Measurements from ENCODE around the gene LPIN1. TPM values are rescaled to one million over a fixed set of nuclear protein-coding genes. Genes with fewer than 3 reads are reported as not detected.
A peak's percentile ranks its signal among the peaks of the same experiment; 100 is the strongest.

LPIN1 gene
- total and polyA plus RNA-seq, 2 of the 13 experiments (the other 11 are each of a cell fraction or from before 2014, with no cell fraction given): 9.7 to 19.4 TPM

DNA sequence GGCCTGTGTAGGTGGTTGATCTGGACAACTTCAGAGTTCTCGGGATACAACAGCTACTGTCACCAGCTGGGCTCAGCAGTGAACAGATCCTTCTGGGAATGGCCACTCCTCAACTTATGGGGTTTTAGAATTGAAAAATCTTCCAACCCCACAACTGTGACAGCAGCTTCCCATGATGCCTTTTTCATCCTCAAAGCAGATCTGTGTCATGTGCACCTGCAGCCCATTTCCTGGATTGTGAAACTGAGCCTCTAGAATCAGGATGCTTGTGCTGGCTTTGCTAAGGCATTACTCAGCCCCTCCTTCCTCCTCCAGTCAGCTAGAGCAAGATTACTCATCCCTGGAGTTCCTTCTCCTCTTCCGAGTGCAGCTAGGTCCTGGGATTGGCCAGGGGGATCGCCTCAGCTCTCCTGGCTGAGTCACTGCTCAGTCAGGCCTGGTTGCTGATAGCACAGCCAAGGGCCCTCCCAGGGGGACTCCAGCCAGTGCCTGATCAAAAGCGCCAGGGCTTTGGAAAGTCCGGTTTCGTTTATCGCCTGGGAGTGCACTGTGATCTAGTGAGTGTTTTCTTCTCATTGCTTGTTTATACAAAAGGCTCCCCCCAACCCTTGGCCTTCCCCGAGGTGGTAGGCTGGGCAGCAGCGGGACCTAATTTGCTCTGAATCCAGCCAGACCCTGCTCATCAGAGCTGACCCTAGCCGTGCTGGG, 2.4 kb upstream of the LPIN1 start (continued):
- TF ChIP-seq, protein P1, sequence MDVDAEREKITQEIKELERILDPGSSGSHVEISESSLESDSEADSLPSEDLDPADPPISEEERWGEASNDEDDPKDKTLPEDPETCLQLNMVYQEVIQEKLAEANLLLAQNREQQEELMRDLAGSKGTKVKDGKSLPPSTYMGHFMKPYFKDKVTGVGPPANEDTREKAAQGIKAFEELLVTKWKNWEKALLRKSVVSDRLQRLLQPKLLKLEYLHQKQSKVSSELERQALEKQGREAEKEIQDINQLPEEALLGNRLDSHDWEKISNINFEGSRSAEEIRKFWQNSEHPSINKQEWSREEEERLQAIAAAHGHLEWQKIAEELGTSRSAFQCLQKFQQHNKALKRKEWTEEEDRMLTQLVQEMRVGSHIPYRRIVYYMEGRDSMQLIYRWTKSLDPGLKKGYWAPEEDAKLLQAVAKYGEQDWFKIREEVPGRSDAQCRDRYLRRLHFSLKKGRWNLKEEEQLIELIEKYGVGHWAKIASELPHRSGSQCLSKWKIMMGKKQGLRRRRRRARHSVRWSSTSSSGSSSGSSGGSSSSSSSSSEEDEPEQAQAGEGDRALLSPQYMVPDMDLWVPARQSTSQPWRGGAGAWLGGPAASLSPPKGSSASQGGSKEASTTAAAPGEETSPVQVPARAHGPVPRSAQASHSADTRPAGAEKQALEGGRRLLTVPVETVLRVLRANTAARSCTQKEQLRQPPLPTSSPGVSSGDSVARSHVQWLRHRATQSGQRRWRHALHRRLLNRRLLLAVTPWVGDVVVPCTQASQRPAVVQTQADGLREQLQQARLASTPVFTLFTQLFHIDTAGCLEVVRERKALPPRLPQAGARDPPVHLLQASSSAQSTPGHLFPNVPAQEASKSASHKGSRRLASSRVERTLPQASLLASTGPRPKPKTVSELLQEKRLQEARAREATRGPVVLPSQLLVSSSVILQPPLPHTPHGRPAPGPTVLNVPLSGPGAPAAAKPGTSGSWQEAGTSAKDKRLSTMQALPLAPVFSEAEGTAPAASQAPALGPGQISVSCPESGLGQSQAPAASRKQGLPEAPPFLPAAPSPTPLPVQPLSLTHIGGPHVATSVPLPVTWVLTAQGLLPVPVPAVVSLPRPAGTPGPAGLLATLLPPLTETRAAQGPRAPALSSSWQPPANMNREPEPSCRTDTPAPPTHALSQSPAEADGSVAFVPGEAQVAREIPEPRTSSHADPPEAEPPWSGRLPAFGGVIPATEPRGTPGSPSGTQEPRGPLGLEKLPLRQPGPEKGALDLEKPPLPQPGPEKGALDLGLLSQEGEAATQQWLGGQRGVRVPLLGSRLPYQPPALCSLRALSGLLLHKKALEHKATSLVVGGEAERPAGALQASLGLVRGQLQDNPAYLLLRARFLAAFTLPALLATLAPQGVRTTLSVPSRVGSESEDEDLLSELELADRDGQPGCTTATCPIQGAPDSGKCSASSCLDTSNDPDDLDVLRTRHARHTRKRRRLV (CRISPR knock-in tag; IDR thresholded peaks at IDR 0.05): 0 out of 2 replicates have a peak, but pooled peaks have one; percentile 51
- TF ChIP-seq ZFP41 (CRISPR knock-in tag; IDR thresholded peaks at IDR 0.05; ENCODE audit: borderline replicate concordance) (no peak), MAFK (conservative IDR thresholded peaks at IDR 0.05 in 1 of 2, IDR thresholded peaks at IDR 0.05 in 1 of 2; ENCODE audit: low read length in 2 of 2) (peak; percentile 60 to 72), FOXO1 (CRISPR knock-in tag; IDR thresholded peaks at IDR 0.05) (peak; percentile 52; the same call in 1 of the 2 replicates)
